MCF 10A (cell line): ENCODE measurements around the gene FAM83E. TPM values are rescaled to one million over a fixed set of nuclear protein-coding genes. Genes with fewer than 3 reads are reported as not detected.

Source experiments
- BruUV-seq: library from RNA; stranded (reverse); fragments of 400-500 nt; replicated peaks from 2 replicates; lab custom pipeline; 2021; lab: Mats Ljungman, UMichigan
- CTCF ChIA-PET: fragments of 300-600 bp; sonication (Branson Sonifier 250); formaldehyde crosslinking; extraction: SDS; loops from one replicate; lab custom pipeline; 2021; ENCODE audit warnings: antibody characterized with exemption, inconsistent platforms; lab: Yijun Ruan, JAX
- POLR2A ChIA-PET: fragments of 300-600, 350-650 bp; sonication (Branson Sonifier 250); formaldehyde crosslinking; extraction: SDS; loops from one replicate; lab custom pipeline; 2020; ENCODE audit warnings: antibody characterized with exemption, inconsistent platforms; lab: Yijun Ruan, JAX
- DNase-seq: peaks from one replicate; pipeline ENCODE4 v3.0.0-alpha.2; 2018; ENCODE audit not compliant: unreplicated experiment
- H3K27ac Mint-ChIP-seq: one replicate; pipeline ENCODE4 v1.8.0; 2022; ENCODE audit warnings: mild to moderate bottlenecking, low read depth, mixed read lengths; ENCODE audit not compliant: unreplicated experiment
- H3K27me3 Mint-ChIP-seq: one replicate; pipeline ENCODE4 v1.8.0; 2022; ENCODE audit warnings: mixed read lengths; ENCODE audit not compliant: insufficient read depth, unreplicated experiment
- H3K36me3 Mint-ChIP-seq: one replicate; pipeline ENCODE4 v1.8.0; 2022; ENCODE audit warnings: mild to moderate bottlenecking, moderate library complexity, mixed read lengths; ENCODE audit not compliant: insufficient read depth, unreplicated experiment
- H3K4me1 Mint-ChIP-seq: one replicate; pipeline ENCODE4 v1.8.0; 2022; ENCODE audit warnings: mixed read lengths; ENCODE audit not compliant: insufficient read depth, unreplicated experiment
- H3K4me3 Mint-ChIP-seq: one replicate; pipeline ENCODE4 v1.8.0; 2022; ENCODE audit warnings: mild to moderate bottlenecking, moderate library complexity, mixed read lengths; ENCODE audit not compliant: unreplicated experiment
- H3K9me3 Mint-ChIP-seq: one replicate; pipeline ENCODE4 v1.8.0; 2022; ENCODE audit warnings: mixed read lengths; ENCODE audit not compliant: unreplicated experiment
- CTCF ChIP-seq: fragments of 200-600 bp; IDR thresholded peaks from one replicate; pipeline ENCODE4 v1.8.0; 2022; ENCODE audit warnings: antibody characterized with exemption, mild to moderate bottlenecking; ENCODE audit not compliant: unreplicated experiment
- intact Hi-C: fragments of 100-400 bp; cut with micrococcal nuclease; formaldehyde crosslinking; loops from 2 replicates; pipeline ENCODE4 v1.14.1; 2022
- total RNA-seq: library from RNA; stranded (reverse); gene quantifications from 2 replicates; pipeline ENCODE4 v1.2.3, GENCODE V29; 2022

The FAM83E gene
- total RNA-seq, 1 experiment from 2014 or later = 0.89 TPM

GRCh38 chr19:48638831-48639381 is 24.0 kb upstream of the FAM83E start:
- BruUV-seq = no TSS peak
- no peak for DNase-seq
- Mint-ChIP-seq H3K36me3 (peaks cover 7% of the 10 kb centered on the region), H3K4me1 (peaks cover 15% of the 10 kb centered on the region), H3K9me3 (no peaks in the 10 kb centered on the region), H3K4me3 (no peak overlapping the region), H3K27me3 (peaks cover 10% of the 10 kb centered on the region), H3K27ac (peak overlapping the region; percentile 99)
- POLR2A ChIA-PET = interaction anchor here (0.6 kb wide), 1 partner anchor 169 kb away, joined by 4 read pairs; no protein-coding TSS in a partner anchor
- CTCF ChIA-PET = no interaction called here
- no peak for TF ChIP-seq CTCF
- intact Hi-C loops = no loop called here

GRCh38 chr19:48637948-48638830 is 23.3 kb upstream of the FAM83E start:
- H3K27me3 Mint-ChIP-seq = peaks cover 6% of the 10 kb centered on the region
- CTCF ChIA-PET = no interaction called here
- H3K4me3 Mint-ChIP-seq = peak overlapping the region; percentile 91
- peaks cover 7% of the 10 kb centered on the region for H3K36me3 Mint-ChIP-seq
- H3K4me1 Mint-ChIP-seq = peaks cover 18% of the 10 kb centered on the region
- H3K9me3 Mint-ChIP-seq = no peaks in the 10 kb centered on the region
- no TSS peak for BruUV-seq
- POLR2A ChIA-PET = interaction anchor here (0.5 to 2.7 kb wide), 9 partner anchors 8 to 355 kb away, joined by 3 to 37 read pairs (median 4); partner anchors contain the start of genes CA11, GYS1, RPL18 and RUVBL2
- DNase-seq = peak; percentile 92
- intact Hi-C loops = no loop called here
- peak overlapping the region; percentile 99 for H3K27ac Mint-ChIP-seq
- TF ChIP-seq CTCF = no peak

- BruUV-seq = no TSS peak
- TF ChIP-seq CTCF = no peak
- peaks cover 7% of the 10 kb centered on the region for H3K36me3 Mint-ChIP-seq
- H3K27ac Mint-ChIP-seq = peak overlapping the region; percentile 99
- H3K27me3 Mint-ChIP-seq = no peaks in the 10 kb centered on the region
- H3K4me3 Mint-ChIP-seq = peak overlapping the region; percentile 91
- peak; percentile 99 for DNase-seq
- H3K4me1 Mint-ChIP-seq = peaks cover 23% of the 10 kb centered on the region
- H3K9me3 Mint-ChIP-seq = no peaks in the 10 kb centered on the region
- intact Hi-C loops = no loop called here
- ChIA-PET POLR2A (interaction anchor here (0.6 to 2.7 kb wide), 9 partner anchors 9 to 356 kb away, joined by 3 to 37 read pairs (median 4); partner anchors contain the start of genes CA11, GYS1, RPL18 and RUVBL2), CTCF (no interaction called here)
These were observed 22.6 kb upstream of the FAM83E start for GRCh38 chr19:48637449-48637947.
